Panc1 (cell line): Measurements from ENCODE around the gene ERGIC2. TPM values are rescaled to one million over a fixed set of nuclear protein-coding genes. Genes with fewer than 3 reads are reported as not detected.
"Not testable (repeated sequence)": the region's sequence is repeated elsewhere in the genome, so short reads cannot be mapped to it uniquely, and the experiment has no call there.

ENCODE experiments used
- ATAC-seq: fragments of 200-7000 bp; cut with Tn5 transposase; 2 replicates; pipeline ENCODE4 v1.9.1; 2020; ENCODE audit warnings: mild to moderate bottlenecking, moderate library complexity
- BruUV-seq: library from RNA; stranded (reverse); fragments of 400-500 nt; replicated peaks from 2 replicates; lab custom pipeline; 2021; lab: Mats Ljungman, UMichigan
- CTCF ChIA-PET: fragments of 300-600 bp; sonication (Branson Sonifier 250); formaldehyde crosslinking; loops from one replicate; lab custom pipeline; 2022; ENCODE audit warnings: antibody characterized with exemption; lab: Charles Lee
- POLR2A ChIA-PET: fragments of 300-600 bp; sonication (Branson Sonifier 250); formaldehyde crosslinking; loops from one replicate; lab custom pipeline; 2022; ENCODE audit warnings: antibody characterized with exemption; lab: Charles Lee
- DNase-seq: peaks from one replicate; pipeline ENCODE4 v3.0.0-alpha.2; 2010; ENCODE audit warnings: low read depth, low spot score
- H3K27ac ChIP-seq: 2 replicates; pipeline ENCODE4 v1.5.1; 2011; ENCODE audit warnings: mild to moderate bottlenecking, low read length, inconsistent platforms
- H3K27me3 ChIP-seq: fragments of 200-500 bp; sonication (Bioruptor generic); 2 replicates; pipeline ENCODE4 v1.6.0; 2014; ENCODE audit warnings: low read length, inconsistent platforms; ENCODE audit not compliant: control insufficient read depth, insufficient read depth
- H3K36me3 ChIP-seq: fragments of 200-500 bp; sonication (Bioruptor generic); 2 replicates; pipeline ENCODE4 v1.5.1; 2014; ENCODE audit warnings: inconsistent platforms, mild to moderate bottlenecking, low read length, moderate library complexity; ENCODE audit not compliant: control insufficient read depth, insufficient read depth
- H3K4me1 ChIP-seq: 2 replicates; pipeline ENCODE4 v1.5.1; 2011; ENCODE audit warnings: inconsistent platforms, mild to moderate bottlenecking, low read length, moderate library complexity; ENCODE audit not compliant: control insufficient read depth, insufficient read depth
- H3K4me3 ChIP-seq, 2 experiments: 2 replicates each; pipeline ENCODE4 v1.5.1; 2011 to 2012; ENCODE audit warnings: low read depth in 2 of 2, low read length in 2 of 2, mild to moderate bottlenecking in 2 of 2, inconsistent platforms in 1 of 2, moderate library complexity in 1 of 2
- H3K9me3 ChIP-seq: fragments of 200-500 bp; sonication (Bioruptor generic); 2 replicates; pipeline ENCODE4 v1.5.1; 2014; ENCODE audit warnings: low read depth, mild to moderate bottlenecking, inconsistent platforms, low read length, moderate library complexity; ENCODE audit not compliant: control insufficient read depth, insufficient read depth
- CTCF ChIP-seq: fragments of 450-650 bp; IDR thresholded peaks from 2 replicates; pipeline ENCODE4 v1.5.1; 2017; ENCODE audit warnings: mild to moderate bottlenecking
- POLR2AphosphoS5 ChIP-seq: IDR thresholded peaks from 2 replicates; pipeline ENCODE4 v1.6.1; 2012; ENCODE audit warnings: mild to moderate bottlenecking, low read depth, low read length, moderate library complexity
- REST ChIP-seq, 2 experiments: IDR thresholded peaks; 2 replicates each; pipeline ENCODE4 v1.6.1; 2011 to 2012; ENCODE audit warnings: low read depth in 2 of 2, control low read depth in 1 of 2, low read length in 1 of 2, mild to moderate bottlenecking in 1 of 2, moderate library complexity in 1 of 2; ENCODE audit not compliant: insufficient read depth in 1 of 2
- SIN3A ChIP-seq: IDR thresholded peaks from 2 replicates; pipeline ENCODE4 v1.6.1; 2012; ENCODE audit warnings: low read depth, mild to moderate bottlenecking, low read length, moderate library complexity, borderline replicate concordance; ENCODE audit not compliant: insufficient read depth
- TCF7L2 ChIP-seq: IDR thresholded peaks from 2 replicates; pipeline ENCODE4 v1.6.1; 2011; ENCODE audit warnings: mild to moderate bottlenecking, low read depth, low read length, inconsistent platforms
- in situ Hi-C: cut with HindIII; loops from 2 replicates; pipeline ENCODE4 v1.10.0; 2016; ENCODE audit warnings: low sequenced_read_pairs, low pct_unique_long_range_greater_than_20kb
- intact Hi-C: fragments of 100-400 bp; cut with micrococcal nuclease; formaldehyde crosslinking; loops from one replicate; pipeline ENCODE4 v1.10.0; 2022; ENCODE audit not compliant: unreplicated experiment
- total RNA-seq: library from RNA; stranded (reverse); gene quantifications from one replicate; pipeline ENCODE4 v1.2.1, GENCODE V29; 2021; ENCODE audit not compliant: unreplicated experiment

The ERGIC2 gene
- total RNA-seq, 1 experiment from 2014 or later, result 90.2 TPM

GRCh38 chr12:29395356-29395755 lies 14.4 kb upstream of the ERGIC2 start:
- H3K4me3 ChIP-seq, result no peak overlapping the region
- no peaks in the 10 kb centered on the region for H3K9me3 ChIP-seq
- no peak for TF ChIP-seq TCF7L2
- BruUV-seq, result no TSS peak
- H3K36me3 ChIP-seq, result no peaks in the 10 kb centered on the region; the same call in 1 of the 2 replicates
- ATAC-seq (no peak), DNase-seq (no peak)
- in situ Hi-C loops, result no loop called here
- intact Hi-C loops, result no loop called here
- H3K4me1 ChIP-seq, result no peaks in the 10 kb centered on the region
- no peak overlapping the region for H3K27ac ChIP-seq
- CTCF ChIA-PET, result no interaction called here
- POLR2A ChIA-PET, result no interaction called here
- no peaks in the 10 kb centered on the region; the same call in 1 of the 2 replicates for H3K27me3 ChIP-seq

GRCh38 chr12:29390419-29390818 lies 9.4 kb upstream of the ERGIC2 start:
- H3K9me3 ChIP-seq, intact Hi-C loops, H3K27me3 ChIP-seq, DNase-seq, H3K27ac ChIP-seq, ATAC-seq, CTCF ChIA-PET, H3K4me3 ChIP-seq, H3K36me3 ChIP-seq, POLR2A ChIA-PET, H3K4me1 ChIP-seq, BruUV-seq, in situ Hi-C loops: not testable (repeated sequence)

- H3K9me3 ChIP-seq, result no peaks in the 10 kb centered on the region
- no peak overlapping the region for H3K4me3 ChIP-seq
- no TSS peak for BruUV-seq
- H3K36me3 ChIP-seq, result no peaks in the 10 kb centered on the region
- TF ChIP-seq SIN3A (no peak), CTCF (no peak), POLR2AphosphoS5 (no peak), REST (IDR thresholded peaks at IDR 0.05; ENCODE audit: insufficient read depth in 1 of 2, low read depth in 2 of 2, low read length in 1 of 2) (no peak), TCF7L2 (no peak)
- CTCF ChIA-PET, result no interaction called here
- ATAC-seq (no peak), DNase-seq (no peak)
- no peak overlapping the region for H3K27ac ChIP-seq
- intact Hi-C loops (no loop called here), in situ Hi-C loops (no loop called here)
- H3K4me1 ChIP-seq, result no peaks in the 10 kb centered on the region
- no peaks in the 10 kb centered on the region for H3K27me3 ChIP-seq
- POLR2A ChIA-PET, result no interaction called here
These were observed 8.4 kb upstream of the ERGIC2 start for GRCh38 chr12:29389295-29389919.

GRCh38 chr12:29386084-29386680 lies 5.2 kb upstream of the ERGIC2 start:
- in situ Hi-C loops, H3K4me3 ChIP-seq, POLR2A ChIA-PET, intact Hi-C loops, H3K9me3 ChIP-seq, H3K4me1 ChIP-seq, ATAC-seq, H3K27ac ChIP-seq, DNase-seq, CTCF ChIA-PET, H3K27me3 ChIP-seq, BruUV-seq, H3K36me3 ChIP-seq: not testable (repeated sequence)

- CTCF ChIA-PET, H3K4me1 ChIP-seq, intact Hi-C loops, H3K27ac ChIP-seq, H3K9me3 ChIP-seq, H3K36me3 ChIP-seq, DNase-seq, H3K27me3 ChIP-seq, ATAC-seq, POLR2A ChIA-PET, H3K4me3 ChIP-seq, BruUV-seq, in situ Hi-C loops: not testable (repeated sequence)
These were observed 4.2 kb upstream of the ERGIC2 start for GRCh38 chr12:29385194-29385593.
